ENCODE results near the gene SRGAP2B. TPM values are rescaled to one million over a fixed set of nuclear protein-coding genes. Genes with fewer than 3 reads are reported as not detected.
"Not testable (repeated sequence)": the region's sequence is repeated elsewhere in the genome, so short reads cannot be mapped to it uniquely, and the experiment has no call there.

Gene SRGAP2B
- total RNA-seq, 1 donor from 2014 or later: 25.8 TPM

DNA sequence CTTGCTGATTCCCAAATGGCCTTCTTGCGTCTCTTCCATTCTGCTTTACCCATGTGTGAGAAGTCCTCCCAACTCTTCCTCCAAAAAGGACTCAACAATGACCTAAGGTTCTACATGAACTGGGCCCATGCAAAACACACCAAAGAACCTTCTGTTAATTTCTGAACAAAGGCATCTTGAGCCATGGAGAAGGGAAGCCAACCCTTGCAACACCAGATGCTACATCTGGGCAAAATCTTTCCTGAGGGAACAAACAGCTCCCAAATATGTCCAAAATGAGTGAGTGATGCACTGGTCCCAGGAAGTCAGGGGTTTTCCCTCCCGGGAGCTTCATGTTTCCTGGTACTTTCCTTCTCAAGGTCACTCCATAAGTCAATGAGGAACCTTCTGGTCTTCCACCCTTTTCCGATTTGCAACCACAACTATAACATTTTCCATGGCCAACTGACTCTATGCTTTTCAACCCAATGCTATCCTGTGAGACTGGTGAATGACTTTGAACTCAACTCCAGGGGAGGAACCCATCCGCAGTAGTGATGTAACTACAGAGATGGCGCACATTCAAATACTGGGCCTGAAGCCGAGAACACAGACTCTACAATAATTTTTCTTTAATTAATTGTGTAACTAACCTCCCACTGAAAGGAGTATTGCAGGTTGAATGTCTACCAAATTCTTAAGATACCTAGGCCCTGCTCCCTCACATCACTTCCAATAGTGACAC is 112.2 kb downstream of the SRGAP2B start:
- not testable (repeated sequence) for DNase-seq (ENCODE audit: low spot score in 2 of 2, unreplicated experiment in 2 of 2); H3K36me3 Mint-ChIP-seq; H3K27me3 Mint-ChIP-seq (ENCODE audit: low read depth); H3K27ac Mint-ChIP-seq; H3K9me3 Mint-ChIP-seq; H3K4me3 Mint-ChIP-seq; H3K4me1 Mint-ChIP-seq

DNA sequence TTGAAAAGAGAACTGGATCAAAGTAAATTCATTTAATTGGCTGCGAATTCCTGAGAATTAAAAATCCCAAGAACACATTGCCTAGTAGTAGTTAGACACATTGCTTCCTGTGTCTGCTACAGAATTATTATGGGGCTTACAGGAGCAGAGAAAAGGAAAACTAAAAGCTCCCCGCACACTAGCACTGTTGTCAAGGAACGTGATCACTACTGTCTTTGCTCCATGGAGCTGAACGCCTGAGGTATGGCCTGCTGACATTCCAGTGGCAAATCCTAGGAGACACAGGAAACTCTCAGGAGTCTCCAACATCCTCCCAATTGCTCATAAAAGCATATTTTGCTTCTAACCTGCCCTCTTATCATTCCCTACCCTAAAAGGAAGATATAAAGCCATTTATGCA is 114.0 kb downstream of the SRGAP2B start:
- not testable (repeated sequence) for DNase-seq (ENCODE audit: low spot score in 2 of 2, unreplicated experiment in 2 of 2); H3K4me3 Mint-ChIP-seq; H3K36me3 Mint-ChIP-seq; H3K27me3 Mint-ChIP-seq (ENCODE audit: low read depth); H3K9me3 Mint-ChIP-seq; H3K4me1 Mint-ChIP-seq
- peak overlapping the region; percentile 88 for H3K27ac Mint-ChIP-seq

DNA sequence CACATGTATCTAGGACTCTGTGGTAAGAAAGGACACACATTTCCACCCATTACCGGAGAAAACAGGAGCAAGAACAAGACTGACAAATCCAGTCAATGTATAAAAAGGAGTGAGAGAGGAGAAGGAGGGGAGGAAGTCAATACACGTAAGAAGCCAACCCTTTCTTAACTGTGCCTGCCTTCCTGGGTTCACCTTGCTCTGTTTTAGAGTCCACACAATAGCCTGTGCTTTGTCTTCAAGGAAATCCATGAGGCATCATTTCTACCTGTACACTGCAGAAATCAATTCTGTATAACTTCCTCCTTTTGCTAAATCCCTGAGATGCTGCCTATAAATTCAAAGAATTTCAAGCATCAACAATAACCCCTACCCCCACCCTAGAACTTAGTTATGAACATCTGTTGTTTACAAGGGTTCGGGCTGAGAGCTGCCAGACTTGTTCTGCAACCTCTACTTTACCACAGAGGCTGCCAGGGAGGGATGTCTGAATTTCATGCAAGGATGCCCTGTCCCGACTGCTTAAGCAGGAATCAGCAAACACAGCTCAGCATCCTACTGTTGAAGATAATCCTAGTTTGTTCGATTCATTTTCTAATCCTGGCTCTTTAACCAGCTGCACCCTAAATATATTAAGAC is 115.0 kb downstream of the SRGAP2B start:
- H3K9me3 Mint-ChIP-seq; H3K4me1 Mint-ChIP-seq; H3K27me3 Mint-ChIP-seq (ENCODE audit: low read depth); H3K4me3 Mint-ChIP-seq; H3K36me3 Mint-ChIP-seq; DNase-seq (ENCODE audit: low spot score in 2 of 2, unreplicated experiment in 2 of 2); H3K27ac Mint-ChIP-seq: not testable (repeated sequence)

DNA sequence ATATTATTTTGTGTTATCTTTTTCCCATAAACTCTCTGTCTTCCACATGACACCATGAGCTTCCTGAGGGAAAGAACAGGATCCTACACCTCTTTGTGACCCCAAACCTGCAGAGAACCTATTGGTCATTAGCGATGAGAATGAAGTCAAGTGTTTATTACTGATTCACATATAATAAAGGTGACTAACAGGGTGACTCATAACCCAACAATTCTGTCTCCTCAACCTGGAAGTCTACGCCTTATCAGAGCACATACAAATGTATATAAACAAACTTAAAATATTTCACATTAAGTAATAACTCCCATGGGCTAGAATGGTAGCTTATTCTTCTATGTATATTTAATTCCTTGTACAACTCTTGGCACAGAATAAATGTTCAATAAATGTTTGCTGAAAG is 117.3 kb downstream of the SRGAP2B start:
- not testable (repeated sequence) for H3K4me1 Mint-ChIP-seq; H3K27me3 Mint-ChIP-seq (ENCODE audit: low read depth); DNase-seq (ENCODE audit: low spot score in 2 of 2, unreplicated experiment in 2 of 2); H3K36me3 Mint-ChIP-seq; H3K9me3 Mint-ChIP-seq; H3K4me3 Mint-ChIP-seq; H3K27ac Mint-ChIP-seq

DNA sequence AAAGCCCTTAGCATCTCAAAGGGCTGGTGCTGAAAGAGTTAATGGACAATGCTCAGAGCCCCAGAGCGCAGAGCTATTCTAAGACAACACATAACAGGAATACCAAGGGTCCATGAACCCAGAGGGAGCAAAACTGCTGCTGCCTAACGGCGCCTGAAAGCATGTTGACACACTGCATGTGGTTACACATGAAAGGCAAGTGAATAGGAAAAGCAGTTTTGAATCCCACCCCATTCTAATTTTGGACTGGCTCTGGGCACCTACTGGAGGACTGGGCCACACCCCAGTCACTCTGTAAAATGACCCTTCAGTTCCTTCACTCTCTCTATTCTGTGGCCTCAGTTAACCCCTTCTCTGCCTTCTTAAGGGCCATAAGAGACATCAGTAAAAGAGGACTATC is 123.2 kb downstream of the SRGAP2B start:
- H3K27me3 Mint-ChIP-seq (ENCODE audit: low read depth); H3K36me3 Mint-ChIP-seq; H3K4me3 Mint-ChIP-seq; DNase-seq (ENCODE audit: low spot score in 2 of 2, unreplicated experiment in 2 of 2); H3K4me1 Mint-ChIP-seq; H3K27ac Mint-ChIP-seq; H3K9me3 Mint-ChIP-seq: not testable (repeated sequence)

DNA sequence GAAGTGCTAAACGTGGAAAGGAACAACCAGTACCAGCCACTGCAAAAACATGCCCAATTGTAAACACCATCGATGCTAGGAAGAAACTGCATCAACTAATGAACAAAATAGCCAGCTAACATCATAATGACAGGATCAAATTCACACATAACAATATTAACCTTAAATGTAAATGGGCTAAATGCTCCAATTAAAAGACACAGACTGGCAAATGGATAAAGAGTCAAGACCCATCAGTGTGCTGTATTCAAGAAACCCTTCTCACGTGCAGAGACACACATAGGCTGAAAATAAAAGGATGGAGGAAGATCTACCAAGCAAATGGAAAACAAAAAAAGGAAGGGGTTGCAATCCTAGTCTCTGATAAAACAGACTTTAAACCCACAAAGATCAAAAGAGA is 128.6 kb downstream of the SRGAP2B start:
- not testable (repeated sequence) for H3K27ac Mint-ChIP-seq; H3K4me1 Mint-ChIP-seq; DNase-seq (ENCODE audit: low spot score in 2 of 2, unreplicated experiment in 2 of 2); H3K9me3 Mint-ChIP-seq; H3K36me3 Mint-ChIP-seq; H3K4me3 Mint-ChIP-seq; H3K27me3 Mint-ChIP-seq (ENCODE audit: low read depth)

DNA sequence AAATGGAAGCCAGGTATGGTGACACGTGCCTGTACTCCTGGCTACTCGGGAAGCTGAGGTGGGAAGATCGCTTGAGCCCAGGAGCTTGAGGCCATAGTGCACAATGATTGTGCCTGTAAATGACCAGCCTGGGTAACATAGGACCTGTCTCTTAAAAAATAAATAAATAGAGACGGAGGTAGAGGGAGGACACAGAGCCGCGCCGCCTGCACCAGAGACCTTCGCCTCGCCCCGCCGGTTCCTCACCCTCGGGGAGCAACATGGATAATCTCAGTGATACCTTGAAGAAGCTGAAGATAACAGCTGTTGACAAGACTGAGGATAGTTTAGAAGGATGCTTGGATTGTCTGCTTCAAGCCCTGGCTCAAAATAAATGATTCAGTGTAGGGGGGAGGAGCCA is 130.4 kb downstream of the SRGAP2B start:
- H3K27ac Mint-ChIP-seq; H3K4me3 Mint-ChIP-seq; H3K36me3 Mint-ChIP-seq; DNase-seq (ENCODE audit: low spot score in 2 of 2, unreplicated experiment in 2 of 2); H3K4me1 Mint-ChIP-seq; H3K9me3 Mint-ChIP-seq; H3K27me3 Mint-ChIP-seq (ENCODE audit: low read depth): not testable (repeated sequence)

DNA sequence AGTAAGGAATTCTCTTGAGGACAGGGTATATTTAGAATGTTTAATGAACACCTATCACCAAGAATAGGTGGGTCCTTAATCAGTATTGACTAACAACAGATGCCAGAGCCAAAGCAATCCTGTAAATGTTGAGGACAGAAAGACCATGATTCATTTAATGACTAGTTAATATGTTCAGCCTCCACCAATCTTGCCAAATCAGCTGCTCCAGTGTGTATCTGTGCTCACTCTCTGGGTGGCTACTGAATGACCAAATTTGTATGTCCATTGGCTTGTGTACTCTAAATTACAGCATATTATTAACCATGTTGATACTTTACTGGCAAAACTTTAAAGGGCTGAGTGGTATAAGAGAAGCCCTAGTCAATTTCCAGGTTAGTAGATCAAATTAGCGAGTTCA is 130.9 kb downstream of the SRGAP2B start:
- not testable (repeated sequence) for H3K27me3 Mint-ChIP-seq (ENCODE audit: low read depth); H3K4me3 Mint-ChIP-seq; H3K27ac Mint-ChIP-seq; H3K9me3 Mint-ChIP-seq; H3K36me3 Mint-ChIP-seq; DNase-seq (ENCODE audit: low spot score in 2 of 2, unreplicated experiment in 2 of 2); H3K4me1 Mint-ChIP-seq

DNA sequence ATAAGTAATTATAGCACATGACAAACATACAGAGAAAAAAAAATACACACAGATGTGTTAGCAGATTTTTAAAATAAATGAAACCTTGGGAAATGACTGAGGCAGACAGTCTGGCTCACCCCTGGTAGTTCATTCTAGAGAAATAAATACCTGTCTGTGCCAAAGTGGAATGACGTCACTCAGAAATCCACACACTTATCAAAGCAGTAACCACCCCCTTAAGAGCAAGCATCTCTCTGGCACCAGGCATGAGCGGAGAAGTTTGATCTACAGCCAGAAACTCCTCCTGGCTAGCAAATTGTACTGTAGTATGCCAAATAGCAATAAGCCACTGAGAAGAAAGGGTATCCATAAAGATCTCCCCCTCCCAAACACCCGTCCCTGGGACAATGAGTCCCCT is 131.6 kb downstream of the SRGAP2B start:
- not testable (repeated sequence) for H3K9me3 Mint-ChIP-seq; H3K36me3 Mint-ChIP-seq; DNase-seq (ENCODE audit: low spot score in 2 of 2, unreplicated experiment in 2 of 2); H3K4me3 Mint-ChIP-seq; H3K27ac Mint-ChIP-seq; H3K27me3 Mint-ChIP-seq (ENCODE audit: low read depth); H3K4me1 Mint-ChIP-seq

DNA sequence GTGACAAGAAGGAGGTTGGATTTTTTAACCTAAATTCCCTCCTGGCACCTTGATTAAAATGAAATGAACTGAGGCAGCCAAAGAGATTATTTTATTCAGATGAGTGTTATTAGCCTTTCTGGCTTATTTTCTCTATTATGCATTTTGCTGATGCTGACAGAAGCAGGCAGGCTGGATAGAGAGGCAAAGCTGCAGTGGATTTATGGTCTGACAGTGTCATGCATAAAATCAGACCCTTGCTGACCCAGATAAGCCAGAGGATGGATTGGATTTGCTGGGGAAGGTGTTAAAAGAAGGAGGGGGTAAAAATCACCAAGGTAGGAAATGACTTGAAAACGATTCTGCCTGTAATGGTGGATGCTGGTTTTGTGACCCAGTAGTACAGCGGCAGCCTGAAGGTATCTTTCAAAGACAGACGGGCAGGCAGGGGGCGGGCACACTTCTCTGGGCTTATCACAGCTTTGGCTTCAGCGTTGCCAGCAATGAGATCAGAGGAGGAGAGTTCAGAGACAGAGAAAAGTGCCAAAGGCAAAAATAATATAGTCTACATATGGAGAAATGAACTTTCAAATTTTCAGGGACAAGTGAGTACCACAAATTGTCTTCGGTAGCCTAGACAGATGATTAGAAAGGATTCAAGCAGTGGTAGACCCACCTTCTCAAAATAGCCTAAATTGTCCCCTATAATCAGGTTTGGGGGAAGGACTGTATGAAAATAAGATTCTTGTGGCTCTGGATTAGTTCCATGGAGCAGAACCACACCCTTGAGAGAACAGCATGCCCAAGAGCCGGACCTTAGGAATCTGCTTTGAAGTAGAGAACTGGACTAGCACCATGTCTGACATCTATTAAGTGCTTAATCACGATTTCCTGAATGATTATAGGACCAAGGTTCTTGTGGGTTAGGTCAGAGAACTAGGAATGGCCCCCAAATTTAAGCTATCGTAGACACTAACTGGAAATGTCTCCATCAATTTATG is 133.2 kb downstream of the SRGAP2B start:
- not testable (repeated sequence) for H3K4me1 Mint-ChIP-seq; H3K4me3 Mint-ChIP-seq; H3K27ac Mint-ChIP-seq; H3K36me3 Mint-ChIP-seq; H3K9me3 Mint-ChIP-seq; DNase-seq (ENCODE audit: low spot score in 2 of 2, unreplicated experiment in 2 of 2); H3K27me3 Mint-ChIP-seq (ENCODE audit: low read depth)

DNA sequence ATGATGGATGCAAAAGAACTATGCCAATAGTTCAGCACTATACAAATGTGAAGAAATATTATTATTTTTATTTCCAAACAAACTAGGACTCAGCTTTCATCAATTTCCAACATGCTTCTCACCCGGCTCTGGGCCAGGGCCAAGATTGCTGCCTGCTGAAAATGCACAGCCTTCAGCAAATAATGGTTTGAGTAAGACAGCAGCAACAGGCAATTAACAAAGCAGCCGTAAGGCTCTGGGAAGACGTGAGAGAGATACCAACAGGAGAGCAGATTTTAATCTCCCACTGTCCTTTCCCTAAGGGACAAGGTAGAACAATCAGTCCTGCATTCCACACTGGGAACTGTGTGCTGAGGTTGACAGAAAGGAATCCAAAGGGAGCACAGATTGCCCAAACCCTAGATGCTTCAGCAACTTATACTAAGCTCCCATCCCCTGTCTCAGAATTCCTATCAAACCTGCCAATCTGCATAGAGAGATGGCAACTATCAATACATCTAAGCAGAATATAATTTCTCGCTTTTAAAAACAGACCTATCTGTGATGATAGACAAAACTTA is 134.1 kb downstream of the SRGAP2B start:
- not testable (repeated sequence) for H3K36me3 Mint-ChIP-seq; H3K4me1 Mint-ChIP-seq; H3K27me3 Mint-ChIP-seq (ENCODE audit: low read depth); H3K4me3 Mint-ChIP-seq; DNase-seq (ENCODE audit: low spot score in 2 of 2, unreplicated experiment in 2 of 2); H3K27ac Mint-ChIP-seq; H3K9me3 Mint-ChIP-seq

DNA sequence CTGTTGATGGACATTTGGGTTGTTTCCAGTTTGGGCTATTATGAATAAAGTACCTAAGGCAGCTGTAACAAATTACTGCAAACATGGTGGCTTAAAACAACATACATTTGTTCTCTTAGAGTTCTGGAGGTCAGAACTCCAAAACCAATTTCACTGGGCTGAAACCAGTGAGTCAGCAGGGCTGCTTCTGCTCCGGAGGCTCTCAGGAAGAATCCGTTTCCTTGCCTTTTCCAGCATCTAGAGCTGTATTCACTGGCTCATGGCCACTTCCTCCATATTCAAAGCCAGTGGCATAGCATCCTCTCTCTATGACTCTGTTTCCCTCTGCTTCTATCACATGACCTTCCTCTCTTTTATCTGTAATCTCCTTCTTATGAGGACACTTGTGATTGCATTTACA is 146.7 kb downstream of the SRGAP2B start:
- H3K9me3 Mint-ChIP-seq; H3K4me3 Mint-ChIP-seq; H3K36me3 Mint-ChIP-seq; DNase-seq (ENCODE audit: low spot score in 2 of 2, unreplicated experiment in 2 of 2); H3K4me1 Mint-ChIP-seq; H3K27me3 Mint-ChIP-seq (ENCODE audit: low read depth); H3K27ac Mint-ChIP-seq: not testable (repeated sequence)

DNA sequence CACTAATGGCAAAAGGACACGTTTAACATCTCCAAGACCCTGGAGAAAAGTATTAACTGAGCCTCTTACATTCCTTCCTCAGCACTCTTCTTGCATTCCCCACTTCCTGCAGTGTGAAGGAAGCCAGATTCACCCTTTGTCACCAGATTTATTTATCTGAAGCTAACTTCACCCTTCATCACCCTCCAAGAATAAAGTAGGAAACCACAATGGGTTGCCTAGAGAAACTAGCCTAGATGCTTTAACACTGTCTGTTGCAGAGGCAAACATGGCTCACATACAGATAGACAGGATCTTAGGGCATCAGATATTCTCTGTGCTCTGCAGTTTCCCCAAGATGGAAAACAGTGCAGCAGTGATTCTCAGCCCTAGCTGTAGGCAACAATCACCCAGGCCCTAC is 147.6 kb downstream of the SRGAP2B start:
- not testable (repeated sequence) for H3K4me1 Mint-ChIP-seq; H3K27ac Mint-ChIP-seq; DNase-seq (ENCODE audit: low spot score in 2 of 2, unreplicated experiment in 2 of 2); H3K9me3 Mint-ChIP-seq; H3K36me3 Mint-ChIP-seq; H3K4me3 Mint-ChIP-seq; H3K27me3 Mint-ChIP-seq (ENCODE audit: low read depth)
